ENCODE measurements around the gene DEPDC1.

The DEPDC1 gene

DNA sequence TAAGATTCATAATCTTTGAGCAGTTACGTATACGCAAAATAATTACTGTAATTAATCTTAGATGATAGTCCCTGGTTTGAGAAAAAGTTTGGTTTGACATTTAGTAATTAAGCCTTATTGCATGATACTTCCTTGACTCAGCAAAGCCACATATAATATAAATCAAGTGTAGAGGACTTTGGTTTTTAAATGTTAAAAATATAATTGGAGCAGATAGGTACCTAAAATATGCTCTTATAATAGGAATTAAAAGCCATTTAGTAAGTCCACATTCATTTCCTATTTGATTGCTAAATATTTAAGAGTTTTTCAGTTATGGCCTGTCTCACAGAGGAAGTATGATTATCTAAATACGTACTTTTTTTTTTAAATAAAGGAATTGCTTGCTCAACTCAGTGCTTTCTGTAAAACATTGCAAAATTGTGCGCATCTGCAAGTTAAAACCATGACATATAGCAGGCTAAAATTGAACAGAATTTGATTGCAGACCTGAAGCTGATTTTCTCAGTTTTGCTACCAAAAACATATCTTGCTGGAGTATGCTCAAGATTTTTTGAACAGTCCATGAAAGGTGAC lies 67.6 kb downstream of the DEPDC1 start:
- H3K27ac ChIP-seq, result no peak overlapping the region
- TF ChIP-seq, protein P1, sequence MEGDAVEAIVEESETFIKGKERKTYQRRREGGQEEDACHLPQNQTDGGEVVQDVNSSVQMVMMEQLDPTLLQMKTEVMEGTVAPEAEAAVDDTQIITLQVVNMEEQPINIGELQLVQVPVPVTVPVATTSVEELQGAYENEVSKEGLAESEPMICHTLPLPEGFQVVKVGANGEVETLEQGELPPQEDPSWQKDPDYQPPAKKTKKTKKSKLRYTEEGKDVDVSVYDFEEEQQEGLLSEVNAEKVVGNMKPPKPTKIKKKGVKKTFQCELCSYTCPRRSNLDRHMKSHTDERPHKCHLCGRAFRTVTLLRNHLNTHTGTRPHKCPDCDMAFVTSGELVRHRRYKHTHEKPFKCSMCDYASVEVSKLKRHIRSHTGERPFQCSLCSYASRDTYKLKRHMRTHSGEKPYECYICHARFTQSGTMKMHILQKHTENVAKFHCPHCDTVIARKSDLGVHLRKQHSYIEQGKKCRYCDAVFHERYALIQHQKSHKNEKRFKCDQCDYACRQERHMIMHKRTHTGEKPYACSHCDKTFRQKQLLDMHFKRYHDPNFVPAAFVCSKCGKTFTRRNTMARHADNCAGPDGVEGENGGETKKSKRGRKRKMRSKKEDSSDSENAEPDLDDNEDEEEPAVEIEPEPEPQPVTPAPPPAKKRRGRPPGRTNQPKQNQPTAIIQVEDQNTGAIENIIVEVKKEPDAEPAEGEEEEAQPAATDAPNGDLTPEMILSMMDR (IDR thresholded peaks at IDR 0.05; ENCODE audit: low read depth, low read length, missing control alignments), result no peak
- no peaks in the 10 kb centered on the region for H3K36me3 ChIP-seq (replicated peaks)
- no peaks in the 10 kb centered on the region for H3K27me3 ChIP-seq (replicated peaks)
- no peak overlapping the region for H3K4me3 ChIP-seq (ENCODE audit: low read depth, low read length)
- in situ Hi-C loops (cut with HindIII; ENCODE audit: low pct_ligation_motif_present, low sequenced_read_pairs), result no loop called here
- no peak for DNase-seq

DNA sequence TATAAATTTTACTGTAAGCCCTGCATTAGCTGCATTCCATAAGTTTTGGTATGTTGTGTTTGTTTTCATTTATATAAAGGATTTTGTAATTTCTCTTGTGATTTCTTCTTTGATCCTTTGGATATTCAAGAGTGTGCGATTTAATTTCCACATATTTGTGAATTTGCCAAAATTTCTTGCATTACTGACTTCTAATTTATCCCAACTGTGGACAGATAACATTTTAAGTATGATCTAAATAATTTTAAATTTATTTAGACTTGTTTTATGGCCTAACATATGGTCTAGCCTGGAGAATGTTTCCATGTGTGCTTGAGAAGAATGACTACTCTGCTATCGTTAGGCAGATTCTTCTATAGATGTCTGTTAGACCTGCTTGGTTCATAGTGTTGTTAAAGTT lies 70.3 kb downstream of the DEPDC1 start:
- in situ Hi-C loops (cut with HindIII; ENCODE audit: low pct_ligation_motif_present, low sequenced_read_pairs), result no loop called here
- no peak for DNase-seq
- H3K27ac ChIP-seq, result no peak overlapping the region
- TF ChIP-seq, protein P1 (IDR thresholded peaks at IDR 0.05; ENCODE audit: low read depth, low read length, missing control alignments), result no peak
- no peaks in the 10 kb centered on the region for H3K27me3 ChIP-seq (replicated peaks)
- H3K36me3 ChIP-seq (replicated peaks), result no peaks in the 10 kb centered on the region
- no peak overlapping the region for H3K4me3 ChIP-seq (ENCODE audit: low read depth, low read length)
